ENCODE data around the gene ZNF784. TPM values are rescaled to one million over a fixed set of nuclear protein-coding genes. Genes with fewer than 3 reads are reported as not detected.

Gene ZNF784
- total RNA-seq, 6 donors from 2014 or later: 6.8 to 14.7 (median 8.6) TPM

DNA sequence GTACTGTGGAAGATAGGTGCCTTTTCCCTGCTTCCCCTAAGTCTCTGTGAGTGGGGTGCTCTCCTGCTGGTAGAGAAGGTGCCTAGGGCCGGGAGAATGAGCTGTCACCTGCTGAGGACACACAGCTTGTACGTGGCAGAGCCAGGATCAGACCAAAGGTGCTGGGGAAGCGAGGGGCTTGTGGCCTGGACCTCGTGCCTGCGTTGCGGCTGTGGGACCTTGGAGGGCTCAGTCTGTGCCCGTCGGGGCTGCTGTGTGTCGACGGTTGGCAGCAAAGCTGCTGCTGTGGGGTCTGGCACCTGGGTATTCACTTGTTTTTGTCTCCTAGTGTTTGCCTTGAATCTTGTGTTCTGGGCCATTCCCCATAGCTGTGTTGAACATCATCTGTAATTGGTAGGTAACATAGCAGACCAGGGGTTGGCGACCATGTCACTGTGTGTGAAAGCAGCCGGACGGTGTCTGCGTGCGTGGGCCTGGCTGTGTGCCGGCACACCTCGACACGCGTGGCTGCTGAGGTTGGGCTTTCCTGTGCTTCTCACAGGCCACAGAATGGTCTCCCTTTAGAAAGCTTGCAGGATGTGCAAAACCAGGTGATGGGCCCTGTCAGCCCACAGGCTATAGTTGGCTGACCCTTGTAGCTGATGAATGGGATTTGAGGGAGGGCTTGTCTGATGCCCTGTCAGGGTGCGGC is 39.6 kb upstream of the ZNF784 start:
- Histone ChIP-seq H3K9me3 (no peaks in the 10 kb centered on the region), H3K27ac (no peak overlapping the region), H3K4me3 (no peak overlapping the region), H3K4me1 (peaks cover 2 to 18% (median 10%) of the 10 kb centered on the region in 4 donors), H3K27me3 (no peaks in the 10 kb centered on the region), H3K36me3 (peaks cover 51 to 100% (median 97%) of the 10 kb centered on the region in 4 donors)
- 92 to 96% methylated on average over 19 of the region's 20 CpGs for WGBS, 2 donors
- TF ChIP-seq, protein P1, sequence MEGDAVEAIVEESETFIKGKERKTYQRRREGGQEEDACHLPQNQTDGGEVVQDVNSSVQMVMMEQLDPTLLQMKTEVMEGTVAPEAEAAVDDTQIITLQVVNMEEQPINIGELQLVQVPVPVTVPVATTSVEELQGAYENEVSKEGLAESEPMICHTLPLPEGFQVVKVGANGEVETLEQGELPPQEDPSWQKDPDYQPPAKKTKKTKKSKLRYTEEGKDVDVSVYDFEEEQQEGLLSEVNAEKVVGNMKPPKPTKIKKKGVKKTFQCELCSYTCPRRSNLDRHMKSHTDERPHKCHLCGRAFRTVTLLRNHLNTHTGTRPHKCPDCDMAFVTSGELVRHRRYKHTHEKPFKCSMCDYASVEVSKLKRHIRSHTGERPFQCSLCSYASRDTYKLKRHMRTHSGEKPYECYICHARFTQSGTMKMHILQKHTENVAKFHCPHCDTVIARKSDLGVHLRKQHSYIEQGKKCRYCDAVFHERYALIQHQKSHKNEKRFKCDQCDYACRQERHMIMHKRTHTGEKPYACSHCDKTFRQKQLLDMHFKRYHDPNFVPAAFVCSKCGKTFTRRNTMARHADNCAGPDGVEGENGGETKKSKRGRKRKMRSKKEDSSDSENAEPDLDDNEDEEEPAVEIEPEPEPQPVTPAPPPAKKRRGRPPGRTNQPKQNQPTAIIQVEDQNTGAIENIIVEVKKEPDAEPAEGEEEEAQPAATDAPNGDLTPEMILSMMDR (IDR thresholded peaks at IDR 0.05): no peak
- TF ChIP-seq EP300 (IDR thresholded peaks at IDR 0.05) (no peak), POLR2AphosphoS5 (IDR thresholded peaks at IDR 0.05) (no peak), POLR2A (IDR thresholded peaks at IDR 0.05) (no peak)
- ATAC-seq (ENCODE audit: low FRiP score in 2 of 2): no peak
- peak in 1 of 2 donors; percentile 52 for DNase-seq

DNA sequence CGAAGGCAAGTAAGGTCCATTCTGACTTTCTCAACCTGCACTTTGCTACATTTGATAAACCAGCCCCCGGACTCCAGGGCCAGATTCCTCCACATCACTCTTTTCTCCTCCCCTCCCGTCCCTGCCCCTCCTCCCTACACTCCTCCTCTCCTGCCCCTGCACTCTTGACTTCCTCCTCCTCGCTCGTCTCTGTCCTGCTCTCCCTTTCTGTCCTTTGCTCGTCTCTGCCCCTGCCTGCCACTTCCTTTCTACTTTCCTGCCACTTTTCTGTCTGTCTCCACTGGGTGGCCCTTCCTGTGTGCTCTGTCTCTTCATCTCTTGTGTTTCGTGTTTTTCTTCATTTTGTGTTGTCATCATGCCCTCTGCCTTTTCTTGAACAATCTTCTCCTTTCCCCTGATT is 37.5 kb upstream of the ZNF784 start:
- H3K4me1 ChIP-seq: peaks cover 24 to 34% (median 32%) of the 10 kb centered on the region in 4 donors
- no peak overlapping the region for H3K4me3 ChIP-seq
- no peaks in the 10 kb centered on the region for H3K27me3 ChIP-seq
- 56 to 74% methylated on average over 7 of the region's 7 CpGs for WGBS, 2 donors
- TF ChIP-seq EP300 (IDR thresholded peaks at IDR 0.05): no peak
- no peak for TF ChIP-seq POLR2AphosphoS5 (IDR thresholded peaks at IDR 0.05)
- H3K9me3 ChIP-seq: no peaks in the 10 kb centered on the region
- H3K27ac ChIP-seq: no peak overlapping the region
- peaks cover 42 to 81% (median 78%) of the 10 kb centered on the region in 4 donors for H3K36me3 ChIP-seq
- DNase-seq (no peak), ATAC-seq (ENCODE audit: low FRiP score in 2 of 2) (no peak)

DNA sequence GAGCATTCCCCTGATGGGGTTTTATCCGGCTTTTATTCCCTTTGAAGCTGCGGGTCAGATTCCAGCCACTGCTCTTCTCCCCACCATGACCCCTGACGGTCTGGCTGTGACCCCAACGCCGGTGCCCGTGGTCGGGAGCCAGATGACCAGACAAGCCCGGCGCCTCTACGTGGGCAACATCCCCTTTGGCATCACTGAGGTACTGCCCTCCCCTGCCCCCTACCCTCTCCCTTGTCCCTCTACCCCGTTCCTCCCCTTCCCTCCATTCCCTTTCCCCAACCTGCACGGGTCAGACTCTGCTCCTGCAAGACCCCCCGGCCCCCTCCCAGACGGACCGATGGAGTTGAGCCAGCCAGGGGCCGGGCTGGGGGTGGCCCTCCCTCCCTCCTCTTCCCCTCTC is 36.6 kb upstream of the ZNF784 start:
- Histone ChIP-seq H3K27me3 (no peaks in the 10 kb centered on the region), H3K4me3 (no peak overlapping the region), H3K9me3 (no peaks in the 10 kb centered on the region), H3K4me1 (peaks cover 32 to 43% (median 40%) of the 10 kb centered on the region in 4 donors), H3K27ac (no peak overlapping the region), H3K36me3 (peaks cover 39 to 72% (median 70%) of the 10 kb centered on the region in 4 donors)
- 78 to 90% methylated on average over 16 of the region's 16 CpGs for WGBS, 2 donors
- no peak for TF ChIP-seq EP300 (IDR thresholded peaks at IDR 0.05)
- TF ChIP-seq, protein P1 (IDR thresholded peaks at IDR 0.05): no peak
- no peak for TF ChIP-seq POLR2AphosphoS5 (IDR thresholded peaks at IDR 0.05)
- TF ChIP-seq POLR2A (IDR thresholded peaks at IDR 0.05): no peak
- DNase-seq: no peak
- no peak for ATAC-seq (ENCODE audit: low FRiP score in 2 of 2)

DNA sequence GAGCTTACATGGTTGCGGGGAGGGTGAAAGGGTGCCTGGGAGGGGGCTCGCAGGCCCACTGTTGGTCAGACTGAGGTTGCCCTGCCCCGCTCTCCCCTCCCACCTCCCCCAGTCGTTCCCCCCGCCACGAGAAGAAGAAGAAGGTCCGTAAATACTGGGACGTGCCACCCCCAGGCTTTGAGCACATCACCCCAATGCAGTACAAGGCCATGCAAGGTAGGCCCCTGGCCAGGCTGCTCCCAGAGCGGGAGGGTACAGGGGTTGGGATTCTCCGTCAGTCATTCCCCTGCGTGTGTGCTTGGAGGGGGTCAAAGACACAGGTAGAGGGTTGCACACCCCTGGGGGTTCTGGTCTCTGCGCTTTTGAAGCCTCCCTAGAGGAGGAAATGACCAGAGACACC is 36.0 kb upstream of the ZNF784 start:
- peaks cover 37 to 49% (median 45%) of the 10 kb centered on the region in 4 donors for H3K4me1 ChIP-seq
- no peak for ATAC-seq (ENCODE audit: low FRiP score in 2 of 2)
- H3K36me3 ChIP-seq: peaks cover 37 to 67% (median 64%) of the 10 kb centered on the region in 4 donors

DNA sequence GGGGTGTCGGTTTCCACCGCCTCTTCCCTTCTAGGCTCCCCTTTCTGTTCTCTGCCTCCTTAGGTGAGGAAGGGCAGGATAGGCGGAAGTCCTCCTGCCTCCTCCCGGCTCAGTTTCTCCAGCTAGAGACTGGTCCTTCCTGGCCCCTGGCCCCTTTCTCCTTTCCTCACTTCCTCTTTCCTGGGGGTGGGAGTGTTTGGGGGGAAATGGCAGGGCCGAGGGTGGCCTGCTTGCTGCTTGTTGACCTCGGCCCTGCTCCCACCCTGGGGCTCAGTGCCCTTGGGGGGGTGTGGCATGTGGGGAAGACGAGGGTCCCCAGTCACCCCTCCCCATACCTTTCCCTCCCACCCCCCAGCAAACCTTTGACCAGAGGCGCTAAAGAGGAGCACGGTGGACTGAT is 35.5 kb upstream of the ZNF784 start:
- H3K27me3 ChIP-seq: no peaks in the 10 kb centered on the region
- WGBS, 2 donors: 63 to 79% methylated on average over 6 to 9 of the region's 9 CpGs
- H3K9me3 ChIP-seq: no peaks in the 10 kb centered on the region
- TF ChIP-seq EP300 (IDR thresholded peaks at IDR 0.05) (no peak), POLR2AphosphoS5 (IDR thresholded peaks at IDR 0.05) (no peak), POLR2A (IDR thresholded peaks at IDR 0.05) (no peak)
- TF ChIP-seq, protein P1 (IDR thresholded peaks at IDR 0.05): no peak
- no peak overlapping the region for H3K27ac ChIP-seq
- no peak overlapping the region for H3K4me3 ChIP-seq
- H3K36me3 ChIP-seq: peaks cover 37 to 61% (median 60%) of the 10 kb centered on the region in 4 donors
- ATAC-seq (ENCODE audit: low FRiP score in 2 of 2): no peak
- peaks cover 37 to 49% (median 45%) of the 10 kb centered on the region in 4 donors for H3K4me1 ChIP-seq
- no peak for DNase-seq

More for the DNA sequence above, 36.0 kb upstream of the ZNF784 start:
- 96 to 98% methylated on average over 4 to 10 of the region's 12 CpGs for WGBS, 2 donors
- Histone ChIP-seq H3K27ac (no peak overlapping the region), H3K27me3 (no peaks in the 10 kb centered on the region), H3K4me3 (no peak overlapping the region), H3K9me3 (no peaks in the 10 kb centered on the region)
- TF ChIP-seq EP300 (IDR thresholded peaks at IDR 0.05) (no peak), POLR2AphosphoS5 (IDR thresholded peaks at IDR 0.05) (no peak), POLR2A (IDR thresholded peaks at IDR 0.05) (no peak)
- TF ChIP-seq, protein P1 (IDR thresholded peaks at IDR 0.05): no peak
- no peak for DNase-seq
